Measurements from ENCODE around the gene BMP10.
A peak's percentile ranks its signal among the peaks of the same experiment; 100 is the strongest.

Gene BMP10

GRCh38 chr2:68846091-68846490, 25.1 kb downstream of the BMP10 start:
- TF ChIP-seq CTCF (IDR thresholded peaks at IDR 0.05; ENCODE audit: low read depth, low read length): no peak
- no peak overlapping the region for H3K4me3 ChIP-seq (replicated peaks in 1 of 2; ENCODE audit: low read depth in 2 of 2, low read length in 2 of 2)
- DNase-seq (ENCODE audit: low read depth in 2 of 2): no peak

- H3K4me3 ChIP-seq (replicated peaks in 1 of 2; ENCODE audit: low read depth in 2 of 2, low read length in 2 of 2): no peak overlapping the region
- no peak for DNase-seq (ENCODE audit: low read depth in 2 of 2)
- no peak for TF ChIP-seq CTCF (IDR thresholded peaks at IDR 0.05; ENCODE audit: low read depth, low read length)
Observed at GRCh38 chr2:68845043-68845442, 26.2 kb downstream of the BMP10 start.

- H3K4me3 ChIP-seq (replicated peaks in 1 of 2; ENCODE audit: low read depth in 2 of 2, low read length in 2 of 2): no peak overlapping the region
- peak; percentile 86 for TF ChIP-seq CTCF (IDR thresholded peaks at IDR 0.05; ENCODE audit: low read depth, low read length)
- DNase-seq (ENCODE audit: low read depth in 2 of 2): peak in 1 of 2 donors; percentile 42
Observed at GRCh38 chr2:68839260-68839833, 31.9 kb downstream of the BMP10 start.

- peak in 1 of 2 donors; percentile 11 for DNase-seq (ENCODE audit: low read depth in 2 of 2)
- H3K4me3 ChIP-seq (replicated peaks in 1 of 2; ENCODE audit: low read depth in 2 of 2, low read length in 2 of 2): no peak overlapping the region
- no peak for TF ChIP-seq CTCF (IDR thresholded peaks at IDR 0.05; ENCODE audit: low read depth, low read length)
Observed at GRCh38 chr2:68838641-68839040, 32.6 kb downstream of the BMP10 start.

- TF ChIP-seq CTCF (IDR thresholded peaks at IDR 0.05; ENCODE audit: low read depth, low read length): no peak
- DNase-seq (ENCODE audit: low read depth in 2 of 2): peak in 1 of 2 donors; percentile 9
- H3K4me3 ChIP-seq (replicated peaks in 1 of 2; ENCODE audit: low read depth in 2 of 2, low read length in 2 of 2): no peak overlapping the region
Observed at GRCh38 chr2:68837861-68838341, 33.3 kb downstream of the BMP10 start.

- peak; percentile 57 to 72 for DNase-seq (ENCODE audit: low read depth in 2 of 2)
- no peak overlapping the region for H3K4me3 ChIP-seq (replicated peaks in 1 of 2; ENCODE audit: low read depth in 2 of 2, low read length in 2 of 2)
- peak; percentile 59 for TF ChIP-seq CTCF (IDR thresholded peaks at IDR 0.05; ENCODE audit: low read depth, low read length)
Observed at GRCh38 chr2:68837164-68837860, 33.9 kb downstream of the BMP10 start.
